Liver (tissue), 9 donors: ENCODE data around the gene CYP11A1. TPM values are rescaled to one million over a fixed set of nuclear protein-coding genes. Genes with fewer than 3 reads are reported as not detected.

Experiments used
- DNase-seq: peaks from one replicate; pipeline ENCODE4 v3.0.0-alpha.2; 2017; ENCODE audit warnings: low spot score
- H3K27ac ChIP-seq, 2 donors: one replicate each; pipeline ENCODE4 v1.7.0; 2013; ENCODE audit warnings: inconsistent platforms in 2 of 2, low read length in 2 of 2, control low read depth in 1 of 2, low read depth in 1 of 2, mild to moderate bottlenecking in 1 of 2
- H3K27me3 ChIP-seq, 4 donors: one replicate each; pipeline versions ENCODE4 v1.6.1 to v1.7.0; 2013; ENCODE audit warnings: low read length in 3 of 4, inconsistent platforms in 1 of 4, mild to moderate bottlenecking in 1 of 4, moderate library complexity in 1 of 4; ENCODE audit not compliant: control insufficient read depth in 4 of 4, insufficient read depth in 4 of 4
- H3K36me3 ChIP-seq, 4 donors: one replicate each; pipeline versions ENCODE4 v1.6.1 to v1.7.0; 2013; ENCODE audit warnings: low read length in 3 of 4, mild to moderate bottlenecking in 3 of 4, low read depth in 1 of 4, moderate library complexity in 1 of 4; ENCODE audit not compliant: control insufficient read depth in 4 of 4, insufficient read depth in 3 of 4
- H3K4me1 ChIP-seq, 4 donors: one replicate each; pipeline versions ENCODE4 v1.6.1 to v1.7.0; 2013; ENCODE audit warnings: low read length in 3 of 4, mild to moderate bottlenecking in 3 of 4, moderate library complexity in 1 of 4; ENCODE audit not compliant: control insufficient read depth in 4 of 4, insufficient read depth in 4 of 4
- H3K4me3 ChIP-seq, 3 donors: one replicate each; pipeline versions ENCODE4 v1.6.1 to v1.7.0; 2013; ENCODE audit warnings: low read length in 3 of 3, control low read depth in 1 of 3, low read depth in 1 of 3, mild to moderate bottlenecking in 1 of 3
- H3K9ac ChIP-seq, 2 donors: one replicate each; pipeline ENCODE4 v1.7.0; 2013; ENCODE audit warnings: low read length in 2 of 2, mild to moderate bottlenecking in 2 of 2, moderate library complexity in 2 of 2, control low read depth in 1 of 2, low read depth in 1 of 2
- H3K9me3 ChIP-seq, 4 donors: one replicate each; pipeline versions ENCODE4 v1.6.1 to v1.7.0; 2013; ENCODE audit warnings: low read length in 3 of 4; ENCODE audit not compliant: control insufficient read depth in 4 of 4
- REST ChIP-seq: IDR thresholded peaks from 2 replicates; pipeline ENCODE4 v1.6.1; 2016; ENCODE audit warnings: antibody characterized with exemption, mild to moderate bottlenecking
- TAF1 ChIP-seq: conservative IDR thresholded peaks from 2 replicates; pipeline ENCODE4 v1.6.1; 2016; ENCODE audit warnings: antibody characterized with exemption, mild to moderate bottlenecking
- ZBTB33 ChIP-seq: IDR thresholded peaks from 2 replicates; pipeline ENCODE4 v1.6.1; 2016; ENCODE audit warnings: antibody characterized with exemption
- WGBS: extraction: QIAGEN DNeasy Blood & Tissue Kit; methylation state at CpG from one replicate; pipeline ENCODE4 v1.1.7; 2013; 5-methylcytosine and 5-hydroxymethylcytosine counted together
- polyA plus RNA-seq, 2 donors: library from polyadenylated mRNA; stranded (reverse) in 1 of 2; unstranded in 1 of 2; fragments of 200-250 nt in 1 of 2; fragments of >200 nt in 1 of 2; fragmentation: Nextera tagmentation in 1 of 2; extraction: Ambion mirVana in 1 of 2; gene quantifications; one replicate each; pipeline versions ENCODE4 v1.2.1 to v1.2.3, GENCODE V29; 2013 to 2015
- total RNA-seq, 2 donors: library from RNA; depleted of rRNA; stranded (reverse); fragments of >200 nt; gene quantifications; one replicate each; pipeline ENCODE4 v1.2.3, GENCODE V29; 2014
- donor health status: healthy.
- donor health status: healthy.
- donor health status: healthy.
- donor health status: healthy.
- donor health status: healthy.

The CYP11A1 gene
- total and polyA plus RNA-seq, 4 donors = 0.47 to 2.3 (median 1.9) TPM

GRCh38 chr15:74293021-74293810, 74.2 kb downstream of the CYP11A1 start:
- no peak overlapping the region for H3K9ac ChIP-seq
- no peaks in the 10 kb centered on the region for H3K36me3 ChIP-seq
- WGBS = 58% methylated on average over 3 of the region's 3 CpGs
- H3K27me3 ChIP-seq = no peaks in the 10 kb centered on the region
- H3K4me3 ChIP-seq = no peak overlapping the region
- TF ChIP-seq REST (peak; percentile 33), TAF1 (no peak)
- no peak for DNase-seq
- H3K4me1 ChIP-seq = no peaks in the 10 kb centered on the region
- no peaks in the 10 kb centered on the region for H3K9me3 ChIP-seq
- no peak overlapping the region for H3K27ac ChIP-seq

GRCh38 chr15:74291101-74292071, 76.1 kb downstream of the CYP11A1 start:
- no peaks in the 10 kb centered on the region for H3K4me1 ChIP-seq
- TF ChIP-seq REST (peak; percentile 100), ZBTB33 (no peak)
- WGBS = 13% methylated on average over 20 of the region's 20 CpGs
- H3K27ac ChIP-seq = no peak overlapping the region
- H3K4me3 ChIP-seq = no peak overlapping the region
- H3K9me3 ChIP-seq = no peaks in the 10 kb centered on the region
- no peaks in the 10 kb centered on the region for H3K27me3 ChIP-seq
- peak; percentile 80 for DNase-seq
- H3K36me3 ChIP-seq = no peaks in the 10 kb centered on the region
- H3K9ac ChIP-seq = no peak overlapping the region
